T47D (cell line): ENCODE results near the gene SHROOM3.

Experiments
- DNase-seq, 2 experiments: peaks; one replicate each; pipeline versions ENCODE4 v3.0.0 to v3.0.0-alpha.2; 2011 to 2012; ENCODE audit warnings: low read depth in 1 of 2, low spot score in 1 of 2
- JUND ChIP-seq: IDR thresholded peaks from 2 replicates; pipeline ENCODE4 v1.6.1; 2012; ENCODE audit warnings: low read depth
- in situ Hi-C: cut with HindIII; loops from 2 replicates; pipeline ENCODE4 v1.10.0; 2016; ENCODE audit warnings: low sequenced_read_pairs, low pct_unique_long_range_greater_than_20kb

The SHROOM3 gene

DNA sequence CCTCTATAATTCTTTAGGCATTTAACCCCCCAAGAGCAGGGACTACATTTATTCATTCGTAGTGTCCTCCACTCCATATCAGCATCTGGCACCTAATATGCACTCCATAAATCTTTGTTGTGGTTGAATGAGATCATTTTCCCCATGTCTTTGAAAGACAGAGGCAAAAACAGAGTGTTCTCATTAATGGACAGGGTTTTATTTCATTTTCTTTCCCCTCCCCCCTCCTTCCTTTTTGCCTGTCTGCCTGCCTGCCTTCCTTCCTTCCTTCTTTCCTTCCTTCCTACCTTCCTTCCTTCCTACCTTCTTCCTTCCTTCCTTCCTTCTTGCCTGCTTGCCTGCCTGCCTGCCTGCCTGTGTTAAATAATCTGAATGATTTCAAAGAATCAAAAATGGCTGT is 83.2 kb downstream of the SHROOM3 start:
- no peak for TF ChIP-seq JUND
- DNase-seq = no peak
- in situ Hi-C loops = no loop called here

- in situ Hi-C loops = no loop called here
- no peak for DNase-seq
- TF ChIP-seq JUND = no peak
Observed at GRCh38 chr4:76523593-76523992, 88.6 kb downstream of the SHROOM3 start.

GRCh38 chr4:76525751-76526150 is 90.7 kb downstream of the SHROOM3 start:
- in situ Hi-C loops = no loop called here
- no peak for TF ChIP-seq JUND
- no peak for DNase-seq

DNA sequence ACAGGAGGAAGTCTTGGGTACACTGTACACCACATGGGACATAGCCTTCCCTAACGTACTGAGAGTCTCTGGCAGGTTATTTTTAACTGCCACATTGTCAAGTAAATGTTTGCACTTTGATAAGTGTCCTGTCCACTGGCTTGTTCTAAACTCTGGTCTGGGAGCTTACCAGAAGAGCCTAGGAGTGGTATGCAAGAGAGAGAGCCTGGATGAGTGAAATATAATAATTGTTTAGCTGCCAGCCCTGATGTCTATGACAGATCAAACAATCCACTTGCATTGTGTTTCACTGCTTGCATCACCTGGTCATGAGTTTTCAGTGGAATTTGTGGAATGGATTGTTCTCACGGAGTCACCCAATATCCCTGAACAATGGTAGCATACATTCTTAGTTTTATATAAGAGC is 91.6 kb downstream of the SHROOM3 start:
- in situ Hi-C loops = no loop called here
- peak; percentile 18 to 91 for DNase-seq
- no peak for TF ChIP-seq JUND

- in situ Hi-C loops = no loop called here
Observed at GRCh38 chr4:76527666-76528065, 92.6 kb downstream of the SHROOM3 start.

GRCh38 chr4:76531597-76531996 is 96.6 kb downstream of the SHROOM3 start:
- no peak for DNase-seq
- no peak for TF ChIP-seq JUND
- in situ Hi-C loops = no loop called here

More at GRCh38 chr4:76527666-76528065, 92.6 kb downstream of the SHROOM3 start:
- DNase-seq = no peak
- TF ChIP-seq JUND = no peak

- no peak for DNase-seq
- in situ Hi-C loops = no loop called here
- TF ChIP-seq JUND = no peak
Observed at GRCh38 chr4:76532805-76533204, 97.8 kb downstream of the SHROOM3 start.

- TF ChIP-seq JUND = no peak
- DNase-seq = no peak
- in situ Hi-C loops = no loop called here
Observed at GRCh38 chr4:76533314-76533713, 98.3 kb downstream of the SHROOM3 start.

GRCh38 chr4:76535603-76536372 is 100.8 kb downstream of the SHROOM3 start:
- DNase-seq = no peak
- no peak for TF ChIP-seq JUND
- in situ Hi-C loops = no loop called here

GRCh38 chr4:76536373-76536689 is 101.3 kb downstream of the SHROOM3 start:
- no peak for DNase-seq
- in situ Hi-C loops = no loop called here
- TF ChIP-seq JUND = no peak

- in situ Hi-C loops = no loop called here
- TF ChIP-seq JUND = no peak
- DNase-seq = no peak
Observed at GRCh38 chr4:76538296-76538695, 103.3 kb downstream of the SHROOM3 start.

- no peak for DNase-seq
- no peak for TF ChIP-seq JUND
- in situ Hi-C loops = no loop called here
Observed at GRCh38 chr4:76539979-76540378, 105.0 kb downstream of the SHROOM3 start.

GRCh38 chr4:76540486-76540885 is 105.5 kb downstream of the SHROOM3 start:
- TF ChIP-seq JUND = no peak
- no peak for DNase-seq
- in situ Hi-C loops = no loop called here

DNA sequence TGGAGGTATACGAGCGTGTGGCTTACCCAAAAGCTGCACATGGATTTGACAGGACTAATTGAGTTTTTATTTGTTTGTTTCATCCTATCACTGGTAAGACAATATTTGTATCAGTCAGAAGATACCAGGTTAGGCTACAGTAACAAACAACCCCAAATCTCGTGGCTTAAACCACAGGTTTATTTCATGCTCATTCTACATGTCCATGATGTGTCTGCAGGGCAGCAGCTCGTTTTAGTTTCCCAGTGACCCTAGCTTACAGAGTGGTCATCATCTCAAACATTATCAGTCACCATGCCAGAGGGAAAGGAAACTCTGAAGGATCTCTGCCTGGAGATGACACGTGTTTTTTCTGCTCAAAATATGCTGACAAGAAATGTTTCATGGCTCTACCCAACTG is 108.3 kb downstream of the SHROOM3 start:
- in situ Hi-C loops = no loop called here
- TF ChIP-seq JUND = no peak
- no peak for DNase-seq
